ENCODE data around the gene FBXW4.
"Not testable (repeated sequence)": the region's sequence is repeated elsewhere in the genome, so short reads cannot be mapped to it uniquely, and the experiment has no call there.

Gene FBXW4

DNA sequence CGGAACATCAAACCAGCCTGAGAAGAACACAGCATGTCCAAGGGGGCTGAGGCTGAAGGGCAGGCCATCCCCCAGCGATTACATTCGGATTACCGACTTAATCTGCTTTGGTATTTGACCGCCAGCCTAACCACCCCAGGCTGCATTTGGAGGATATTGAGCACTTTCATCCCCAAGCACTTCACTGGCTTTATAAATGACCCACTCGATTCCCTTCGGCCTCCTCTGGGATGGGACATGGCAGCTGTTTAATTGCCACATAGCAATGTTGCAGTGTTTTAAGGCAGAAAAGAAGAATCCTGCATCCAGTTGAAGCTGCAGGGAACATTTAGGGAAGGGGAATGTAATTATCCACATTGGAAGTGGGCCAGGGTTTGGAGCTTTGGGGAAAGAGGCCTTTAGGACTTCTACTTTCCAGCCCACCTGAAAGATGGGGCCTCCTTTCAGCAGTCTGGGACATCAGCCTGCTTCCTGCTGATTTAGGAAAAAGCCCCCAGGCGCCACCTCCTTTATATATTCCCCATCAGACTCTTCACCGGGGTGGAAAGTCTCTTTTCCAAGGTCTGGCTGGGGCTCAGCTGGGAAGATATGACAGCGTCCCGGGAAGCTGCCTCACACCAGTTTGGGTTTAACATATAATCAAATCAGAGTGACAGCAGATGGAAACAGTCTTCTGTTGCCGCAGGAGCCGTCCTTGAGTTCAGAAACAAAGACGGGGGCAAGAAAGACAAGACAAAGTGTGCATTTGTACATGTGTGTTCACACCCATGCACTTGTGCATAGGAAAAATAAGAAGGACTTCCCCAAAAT, 97.7 kb downstream of the FBXW4 start:
- no peak overlapping the region for H3K4me3 ChIP-seq (ENCODE audit: control insufficient read depth, low read depth, low read length)
- DNase-seq (ENCODE audit: low read depth) = no peak
- no peak for TF ChIP-seq CTCF (conservative IDR thresholded peaks at IDR 0.05; ENCODE audit: control insufficient read depth, insufficient read depth, low read depth, low read length)

DNA sequence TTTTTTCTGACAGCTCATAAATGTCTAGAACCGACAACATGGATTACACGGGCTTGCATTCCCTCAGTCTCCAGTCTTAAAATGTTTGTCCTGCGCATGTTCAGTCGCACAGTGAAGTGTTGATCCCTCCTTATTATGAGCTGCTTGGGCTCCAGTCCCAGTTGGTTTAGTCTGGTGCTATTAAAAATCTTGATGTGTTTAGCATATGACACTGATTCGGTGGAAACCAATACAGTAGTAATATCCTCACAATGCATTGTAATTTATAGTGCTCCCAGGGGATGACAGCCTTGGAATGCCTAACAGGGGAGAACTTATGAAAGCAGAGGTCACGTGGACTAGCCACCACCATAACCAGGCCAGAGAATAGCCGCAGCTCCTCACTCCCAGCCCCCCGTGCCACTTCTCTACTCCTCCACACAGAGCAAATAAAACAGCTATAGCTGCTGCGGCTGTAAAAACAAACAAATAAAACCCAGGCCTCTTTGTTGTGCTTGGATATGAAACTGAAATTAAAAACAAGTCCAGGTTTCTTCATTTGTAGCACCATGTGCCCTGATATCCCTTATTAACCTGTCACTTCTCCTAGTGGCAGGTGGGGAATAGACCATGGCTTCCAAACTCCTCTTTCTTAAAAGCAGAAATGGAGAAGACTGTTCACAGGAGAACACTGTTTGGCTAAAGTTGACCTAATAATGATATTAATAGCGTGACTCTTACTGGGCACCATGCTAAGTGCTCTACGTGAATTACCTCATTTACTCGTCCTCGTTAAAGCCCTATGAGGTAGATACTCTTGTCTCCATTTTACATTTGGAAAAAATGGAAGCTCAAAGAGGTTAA, 99.2 kb downstream of the FBXW4 start:
- no peak for DNase-seq (ENCODE audit: low read depth)
- TF ChIP-seq CTCF (conservative IDR thresholded peaks at IDR 0.05; ENCODE audit: control insufficient read depth, insufficient read depth, low read depth, low read length) = no peak
- H3K4me3 ChIP-seq (ENCODE audit: control insufficient read depth, low read depth, low read length) = no peak overlapping the region

- not testable (repeated sequence) for DNase-seq (ENCODE audit: low read depth); H3K4me3 ChIP-seq (ENCODE audit: control insufficient read depth, low read depth, low read length)
Measured at GRCh38 chr10:101593331-101593730, 101.6 kb downstream of the FBXW4 start.

DNA sequence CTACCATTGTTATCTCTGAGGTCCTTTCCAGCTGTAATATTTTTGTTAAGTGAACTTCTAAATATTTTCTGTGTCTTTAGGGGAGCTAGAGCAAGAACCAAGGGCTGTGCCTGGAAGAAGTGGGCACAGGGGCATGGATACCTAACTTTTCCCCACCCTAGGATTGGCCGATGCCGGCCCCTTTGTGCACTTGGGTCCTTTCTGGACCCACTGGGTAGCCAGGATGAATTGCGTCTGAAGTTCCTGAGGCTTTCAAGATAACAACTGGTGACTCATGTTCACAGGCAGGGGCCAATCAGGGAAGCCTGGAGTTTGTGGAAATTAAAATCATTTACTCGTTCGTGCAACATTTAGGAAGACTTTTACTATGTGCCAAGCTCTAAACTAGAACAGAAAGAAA, 106.1 kb downstream of the FBXW4 start:
- no peak for TF ChIP-seq CTCF (conservative IDR thresholded peaks at IDR 0.05; ENCODE audit: control insufficient read depth, insufficient read depth, low read depth, low read length)
- peak overlapping the region; percentile 95 for H3K4me3 ChIP-seq (ENCODE audit: control insufficient read depth, low read depth, low read length)
- peak; percentile 43 for DNase-seq (ENCODE audit: low read depth)

- TF ChIP-seq CTCF (conservative IDR thresholded peaks at IDR 0.05; ENCODE audit: control insufficient read depth, insufficient read depth, low read depth, low read length) = no peak
- peak within 1 kb of the TSS; percentile 95 for H3K4me3 ChIP-seq (ENCODE audit: control insufficient read depth, low read depth, low read length)
- DNase-seq (ENCODE audit: low read depth) = peak; percentile 93
Measured at GRCh38 chr10:101587725-101588653, 107.0 kb downstream of the FBXW4 start, which contains the start of the genes DPCD and POLL. DPCD (plus strand) TSS chr10:101588321; CDS start chr10:101588337, 16 bp downstream. POLL (minus strand) TSS chr10:101588257; CDS start chr10:101587360, 897 bp downstream.

GRCh38 chr10:101585841-101586240, 109.1 kb downstream of the FBXW4 start:
- no peak overlapping the region for H3K4me3 ChIP-seq (ENCODE audit: control insufficient read depth, low read depth, low read length)
- DNase-seq (ENCODE audit: low read depth) = no peak

More at GRCh38 chr10:101585841-101586240, 109.1 kb downstream of the FBXW4 start:
- no peak for TF ChIP-seq CTCF (conservative IDR thresholded peaks at IDR 0.05; ENCODE audit: control insufficient read depth, insufficient read depth, low read depth, low read length)

Data from fibroblast of mammary gland (primary cell).